Left forelimb (tissue), 1 donor: Measurements from ENCODE around the gene FRMPD4.
"Not testable (repeated sequence)": the region's sequence is repeated elsewhere in the genome, so short reads cannot be mapped to it uniquely, and the experiment has no call there.

Experiments used
- DNase-seq: peaks from one replicate; pipeline ENCODE4 v3.0.0-alpha.2; 2018; ENCODE audit warnings: low spot score

FRMPD4 gene

DNA sequence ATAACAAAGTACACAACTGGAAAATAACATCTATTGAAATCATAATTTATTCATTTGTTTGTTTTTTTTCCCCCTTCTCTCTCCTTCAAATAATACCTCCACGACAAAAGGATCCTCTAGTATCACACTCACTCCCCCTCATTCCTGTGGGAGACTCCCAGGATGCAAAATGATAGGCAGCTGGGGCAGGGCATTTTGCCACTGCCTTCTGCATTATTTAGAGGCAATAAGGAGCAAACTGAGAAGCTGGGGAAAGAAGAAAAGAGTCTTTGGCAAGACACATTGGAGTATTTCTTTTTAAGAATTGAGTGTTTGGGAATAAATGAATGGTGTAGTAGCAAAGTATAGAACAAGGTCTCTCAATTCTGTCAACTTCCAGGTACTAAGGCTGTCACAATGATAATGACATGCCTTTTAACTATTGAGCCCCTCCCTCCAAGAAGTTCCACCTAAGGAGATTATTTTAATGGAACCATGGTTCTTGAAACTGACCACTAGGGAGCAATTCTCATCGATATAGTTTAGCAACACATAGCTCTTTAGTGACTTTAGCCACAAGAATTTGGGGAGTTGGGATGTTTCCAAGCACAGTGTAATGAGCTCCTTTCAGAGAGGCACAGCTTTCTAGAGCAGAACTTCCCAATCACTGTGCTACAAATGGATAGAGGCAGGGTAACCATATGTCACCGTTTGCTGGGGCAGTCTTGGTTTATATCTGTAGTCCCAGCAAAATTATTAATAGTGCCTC is 303.3 kb downstream of the FRMPD4 start:
- no peak for DNase-seq

DNA sequence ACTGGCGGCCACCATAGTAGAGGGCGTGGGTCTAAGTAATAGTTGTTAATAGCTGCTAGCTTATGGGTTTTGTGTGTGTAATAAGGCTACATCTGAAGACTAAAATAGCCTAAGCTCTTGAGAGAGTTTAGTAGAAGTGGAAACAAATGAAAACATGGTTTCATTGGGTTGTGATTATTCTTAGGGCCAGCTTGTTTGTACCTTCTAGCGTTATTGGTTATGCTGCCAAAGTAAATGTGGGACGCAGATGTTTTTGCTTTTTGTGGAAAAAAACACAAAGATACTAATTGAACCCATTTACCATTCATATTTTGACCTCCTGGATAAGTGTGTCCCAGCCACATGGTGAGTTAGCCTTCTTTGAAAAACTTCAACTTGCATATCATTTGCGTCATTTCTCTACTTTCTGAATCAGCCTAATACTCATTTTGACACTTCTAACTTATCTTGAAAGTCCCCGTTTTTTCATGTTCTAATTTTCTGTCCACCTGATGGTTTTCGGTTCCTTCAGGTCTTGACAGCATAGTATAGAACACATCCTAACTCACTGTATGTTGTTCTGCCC is 305.3 kb downstream of the FRMPD4 start:
- no peak for DNase-seq

DNA sequence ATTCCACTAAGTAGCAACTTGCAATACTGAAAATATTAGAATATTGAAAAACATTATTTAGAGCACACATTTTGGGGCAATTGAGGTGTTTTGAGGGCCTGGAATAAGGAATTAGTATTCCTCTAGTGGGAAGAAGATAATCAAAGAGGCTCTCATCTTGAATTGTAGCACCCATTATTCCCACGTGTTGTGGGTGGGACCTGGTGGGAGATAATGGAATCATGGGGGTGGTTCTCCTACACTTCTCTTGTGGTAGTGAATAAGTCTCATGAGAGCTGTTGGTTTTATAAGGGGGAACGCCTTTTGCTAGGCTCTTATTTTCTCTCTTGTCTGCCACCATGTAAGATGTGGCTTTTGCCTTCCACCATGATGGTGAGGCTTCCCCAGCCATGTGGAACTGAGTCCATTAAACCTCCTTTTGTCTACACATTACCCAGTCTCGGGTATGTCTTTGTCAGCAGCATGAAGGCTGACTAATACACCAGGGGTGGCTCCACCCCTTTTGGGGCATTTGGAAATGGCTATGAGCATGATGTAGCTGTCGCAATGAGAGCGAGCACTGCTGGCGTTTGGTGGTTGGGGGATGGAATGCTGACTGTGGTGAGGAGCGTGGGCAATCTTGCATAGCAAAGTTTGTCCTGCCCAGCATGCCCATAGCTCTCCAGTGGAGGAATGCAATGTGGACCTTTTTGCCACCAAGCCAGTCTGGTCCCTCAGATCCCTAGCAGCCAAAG is 308.2 kb downstream of the FRMPD4 start:
- no peak for DNase-seq

DNA sequence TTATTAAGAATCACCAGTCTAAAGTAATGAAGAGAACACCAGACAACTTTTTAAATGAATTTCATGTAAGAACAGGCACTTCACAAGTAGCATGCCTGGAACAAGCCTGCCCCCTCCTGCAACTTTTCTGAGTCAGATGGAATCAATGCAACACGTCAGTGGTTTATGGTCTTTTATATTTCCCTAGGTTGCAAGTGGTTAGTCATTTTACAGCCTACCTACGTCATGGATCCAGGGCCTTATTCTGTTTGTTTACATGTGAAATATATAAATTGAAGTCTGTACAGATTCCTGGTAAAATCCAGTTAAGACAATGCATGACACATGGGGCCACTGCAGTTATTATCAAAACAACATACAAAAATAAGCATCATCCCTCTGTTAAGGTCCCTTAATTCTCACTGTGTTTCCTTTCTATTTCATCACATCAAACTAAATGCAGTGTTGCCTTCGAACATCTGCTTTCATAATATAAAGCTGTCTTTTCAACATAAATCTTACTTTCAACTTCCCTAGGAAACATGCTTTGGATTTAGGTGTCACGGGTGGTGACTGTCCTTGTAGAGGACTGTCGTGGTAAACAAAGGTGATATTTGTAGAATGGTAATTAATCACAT is 309.3 kb downstream of the FRMPD4 start:
- no peak for DNase-seq

DNA sequence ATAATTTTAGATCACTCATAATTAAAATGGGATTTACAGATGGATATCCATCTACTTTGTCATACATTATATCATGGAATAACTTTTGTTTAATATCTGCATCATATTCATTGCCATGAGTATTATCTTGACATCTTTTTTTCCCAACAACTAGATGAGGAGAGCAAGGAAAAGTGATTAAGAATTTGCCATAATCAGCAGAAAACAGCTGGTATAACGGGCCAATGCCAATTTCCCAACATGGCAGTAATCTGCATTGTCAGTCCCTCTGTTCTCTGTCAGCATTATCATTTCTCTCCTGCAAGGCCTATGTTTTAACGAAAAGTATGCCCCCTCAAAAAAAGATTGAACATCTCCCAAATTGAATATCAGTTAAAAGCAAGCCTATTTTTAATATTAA is 314.0 kb downstream of the FRMPD4 start:
- no peak for DNase-seq

DNA sequence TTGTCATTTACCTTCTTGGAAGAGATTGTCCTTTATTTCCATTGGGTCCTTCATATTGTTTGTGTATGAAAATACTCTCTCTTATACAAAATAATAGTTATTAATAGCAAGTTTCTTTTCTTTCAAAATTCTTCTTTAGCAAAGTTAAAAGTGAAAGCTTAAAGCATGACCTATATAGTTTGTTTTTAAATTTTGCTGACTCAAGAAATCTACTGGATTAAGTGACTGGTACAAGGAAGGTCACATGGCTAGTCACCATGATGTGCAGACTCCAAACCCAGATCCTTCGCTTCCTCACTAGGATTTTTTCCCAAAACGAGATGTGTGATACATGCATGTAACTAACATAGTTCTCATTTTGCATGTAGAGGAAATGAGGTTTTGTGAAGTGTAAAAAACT is 322.7 kb downstream of the FRMPD4 start:
- no peak for DNase-seq

DNA sequence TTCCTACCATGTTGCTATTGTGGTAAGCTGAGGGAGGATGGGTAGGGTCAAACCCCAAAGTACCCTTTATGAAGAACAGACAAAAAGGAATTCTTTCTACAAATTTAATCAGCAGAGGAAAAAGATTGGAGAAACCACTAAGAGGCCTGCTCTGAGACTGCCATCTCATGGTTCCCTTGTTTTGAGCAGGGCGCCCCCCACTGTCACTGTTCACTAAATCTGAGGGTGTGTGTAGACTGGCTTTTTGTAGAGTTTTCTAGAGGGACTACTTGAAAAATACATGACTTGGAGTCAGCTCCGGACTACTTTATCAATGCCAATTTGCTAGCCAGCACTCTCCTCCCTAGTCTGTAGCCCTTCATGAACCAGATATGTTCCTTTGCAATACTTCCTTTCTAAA is 324.8 kb downstream of the FRMPD4 start:
- no peak for DNase-seq

DNA sequence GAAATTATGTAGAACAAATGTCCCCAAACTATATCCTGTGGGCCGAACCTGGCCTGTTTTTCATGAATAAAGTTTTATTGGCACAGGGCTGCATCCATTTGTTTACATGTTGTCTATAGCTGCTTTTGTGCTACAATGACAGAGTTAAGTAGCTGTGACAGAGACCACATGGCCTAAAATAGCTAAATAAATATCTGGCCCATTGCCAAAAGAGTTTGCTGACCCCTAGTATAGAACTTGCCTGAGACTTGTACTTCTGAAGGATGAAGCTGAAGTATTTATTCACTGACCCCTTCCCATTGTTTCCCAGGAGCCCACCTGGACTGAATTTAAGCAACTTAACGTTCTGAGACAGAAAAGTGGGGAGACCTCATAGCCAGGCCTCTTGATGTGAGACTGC is 325.6 kb downstream of the FRMPD4 start:
- DNase-seq, result no peak

DNA sequence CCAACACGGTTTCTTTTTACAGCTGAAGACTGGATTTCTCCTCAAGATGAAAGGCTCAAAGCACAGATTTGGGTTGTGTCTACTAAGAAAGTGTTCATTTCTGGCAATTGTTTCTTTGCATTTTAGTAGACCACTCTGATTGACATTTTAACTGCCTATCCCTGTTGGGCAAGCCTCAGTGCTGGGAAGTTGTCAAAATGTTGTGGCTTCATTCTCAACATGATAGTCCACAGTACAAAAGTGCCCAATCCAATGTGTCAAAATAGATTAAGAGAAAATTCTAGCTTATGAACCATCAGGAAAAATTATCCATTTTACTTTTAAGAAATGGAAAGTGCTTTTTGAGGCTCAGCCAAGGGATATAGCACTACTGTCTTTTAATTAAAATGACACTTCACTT is 329.0 kb downstream of the FRMPD4 start:
- no peak for DNase-seq

DNA sequence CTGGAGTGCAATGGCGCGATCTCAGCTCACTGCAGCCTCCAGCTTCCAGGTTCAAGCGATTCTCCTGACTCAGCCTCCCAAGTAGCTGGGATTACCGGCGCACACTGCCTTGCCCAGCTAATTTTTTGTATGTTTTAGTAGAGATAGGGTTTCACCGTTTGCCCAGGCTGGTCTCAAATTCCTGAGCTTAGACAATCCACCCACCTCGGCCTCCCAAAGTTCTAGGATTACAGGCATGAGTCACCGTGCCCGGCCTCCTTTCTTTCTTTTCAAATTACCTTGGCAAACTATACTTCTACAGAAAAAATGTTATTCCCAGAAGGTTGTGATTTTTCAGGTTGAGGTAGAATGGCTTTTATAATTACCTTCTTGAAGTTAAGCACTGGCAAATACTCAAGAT is 331.0 kb downstream of the FRMPD4 start:
- DNase-seq, result no peak

DNA sequence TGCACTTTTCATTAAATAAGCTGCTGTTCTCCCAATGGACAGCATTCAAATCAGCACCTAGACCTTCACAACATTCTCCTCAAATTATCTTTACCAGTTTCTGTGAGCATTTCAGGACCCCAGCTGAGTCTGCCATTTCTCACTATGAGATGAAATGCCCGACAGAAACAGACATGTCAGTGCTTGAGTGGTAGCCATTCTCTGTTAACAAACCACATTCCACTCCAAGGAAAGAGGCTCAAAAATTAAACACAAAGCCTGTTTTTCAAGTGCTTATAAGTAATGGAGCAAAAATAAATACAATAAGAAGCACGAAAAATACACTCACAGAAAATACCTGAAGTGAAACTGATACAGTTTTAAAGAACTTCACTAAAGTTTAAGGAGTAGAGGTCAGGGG is 332.8 kb downstream of the FRMPD4 start:
- DNase-seq, result no peak

DNA sequence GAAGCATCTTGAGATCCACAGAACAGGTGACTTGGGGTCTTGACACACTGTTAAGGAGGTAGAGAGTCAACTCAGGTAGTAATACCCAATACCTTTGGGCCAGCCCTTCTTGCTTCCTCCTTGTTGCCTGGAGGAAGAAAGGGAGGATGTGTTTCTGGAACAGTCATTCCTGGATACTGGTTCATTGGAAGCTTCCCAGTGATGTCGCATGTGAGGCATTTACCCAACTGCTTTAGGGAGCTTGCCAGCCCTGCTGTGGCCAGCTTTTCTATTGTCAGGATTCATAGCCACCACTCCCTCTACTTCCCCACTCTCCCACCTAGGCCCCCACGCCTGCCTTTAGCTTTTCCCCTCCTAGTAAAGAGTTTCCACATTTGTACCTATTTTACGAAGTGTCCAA is 342.7 kb downstream of the FRMPD4 start:
- no peak for DNase-seq

DNA sequence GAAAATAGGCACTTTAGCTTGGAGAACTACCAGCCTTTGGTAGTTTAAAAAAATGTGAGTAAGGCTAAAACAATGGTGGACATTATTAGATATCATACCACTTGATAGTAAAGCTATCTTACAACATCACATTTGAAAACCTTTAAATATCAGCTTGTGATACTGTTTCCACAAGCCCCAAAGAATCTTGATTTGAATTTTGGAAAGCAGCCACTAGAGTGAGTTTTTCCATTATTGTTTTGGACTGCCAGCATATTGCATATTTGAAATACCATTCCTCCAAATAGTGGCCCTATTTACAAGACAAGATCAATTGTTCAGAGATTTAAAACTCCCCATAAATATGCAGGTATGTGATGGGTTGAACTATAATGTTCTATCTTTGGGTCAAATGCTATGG is 349.9 kb downstream of the FRMPD4 start:
- DNase-seq, result no peak

DNA sequence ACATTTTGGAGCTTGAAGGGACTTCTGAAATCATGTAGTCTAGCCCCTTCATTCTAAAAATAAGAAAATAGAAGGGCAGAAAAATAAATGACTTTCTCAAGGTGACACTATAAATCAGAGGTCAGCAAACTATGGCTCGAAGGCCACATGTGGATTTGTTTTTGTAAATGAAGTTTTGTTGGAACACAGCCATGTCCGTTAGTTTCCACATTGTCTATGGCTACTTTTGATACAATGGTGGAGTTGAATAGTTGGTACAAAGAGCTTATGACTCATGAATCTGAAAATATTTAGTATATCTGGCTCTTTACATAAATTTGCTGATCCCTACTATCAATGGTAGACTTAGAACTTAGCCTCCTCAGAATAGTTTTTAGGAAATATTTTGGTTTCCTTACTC is 350.5 kb downstream of the FRMPD4 start:
- no peak for DNase-seq

DNA sequence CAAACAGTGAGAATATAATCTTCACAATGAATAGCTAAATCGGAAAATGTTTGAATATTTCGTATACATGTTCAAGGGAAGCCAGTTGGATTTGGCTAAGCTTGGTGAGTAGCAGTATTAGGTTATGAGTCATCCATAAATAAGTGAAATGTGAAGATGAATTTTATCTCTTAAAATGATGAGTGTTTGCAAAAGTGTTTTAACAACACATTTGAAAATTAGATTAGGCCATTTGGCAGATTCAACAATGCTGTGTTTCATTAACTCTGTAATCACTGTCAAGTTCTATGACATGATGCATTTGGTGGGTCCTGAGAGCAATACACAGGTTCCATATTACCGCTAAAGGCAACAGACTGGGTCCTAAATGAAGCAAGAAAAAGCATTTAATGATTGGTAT is 351.1 kb downstream of the FRMPD4 start:
- DNase-seq, result no peak

DNA sequence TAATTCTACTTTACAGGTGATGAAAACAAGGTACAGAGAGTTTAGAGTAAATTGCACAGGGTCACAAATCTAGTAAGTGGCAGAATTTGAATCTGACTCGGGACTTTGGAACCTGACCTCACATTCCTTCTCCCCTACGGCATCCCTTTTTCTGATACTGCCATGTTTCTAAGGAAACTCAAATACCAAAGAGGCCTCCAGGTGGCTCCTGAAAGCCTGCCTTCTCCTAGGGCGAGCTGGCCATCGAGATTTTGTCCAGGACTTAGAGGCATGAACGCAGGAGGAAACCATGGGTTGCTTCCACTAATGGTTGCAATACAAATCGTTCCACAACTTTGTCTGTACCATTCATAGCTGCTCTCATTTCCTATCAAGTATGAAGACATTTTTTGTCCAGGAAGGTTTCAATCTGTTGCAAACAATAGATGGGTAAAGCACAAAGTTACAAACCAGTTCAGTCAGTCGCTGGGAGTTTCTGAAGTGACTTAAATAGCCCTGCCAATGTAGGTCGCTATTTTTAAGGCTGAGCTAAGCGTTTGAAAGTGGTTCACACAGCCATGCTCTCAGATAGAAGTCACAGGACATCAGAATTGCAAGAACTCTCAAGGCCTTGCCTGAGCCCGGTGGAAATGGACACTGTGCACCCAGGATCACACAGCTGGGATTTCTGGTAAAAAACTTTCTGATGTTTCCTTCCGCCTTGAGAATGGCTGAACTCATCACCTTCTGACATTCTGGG is 356.3 kb downstream of the FRMPD4 start:
- no peak for DNase-seq

DNA sequence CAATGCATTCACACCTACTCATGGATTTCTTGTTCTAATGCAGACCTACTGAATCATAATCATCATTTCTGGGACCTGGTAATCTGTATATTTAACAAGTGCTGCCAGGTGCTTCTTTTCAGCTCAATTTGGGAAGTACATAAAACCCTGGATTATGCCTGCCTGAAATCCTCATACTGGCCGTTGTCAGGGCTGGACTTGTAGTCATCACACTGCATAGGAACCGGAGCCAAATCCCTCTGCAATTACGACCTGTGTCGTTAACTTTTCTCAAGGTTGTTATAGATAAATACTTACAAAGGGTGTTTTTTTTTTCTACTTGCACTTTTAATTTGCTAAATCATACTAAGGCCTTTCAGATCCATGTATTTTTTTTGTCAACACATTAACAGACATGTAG is 358.1 kb downstream of the FRMPD4 start:
- DNase-seq, result no peak

DNA sequence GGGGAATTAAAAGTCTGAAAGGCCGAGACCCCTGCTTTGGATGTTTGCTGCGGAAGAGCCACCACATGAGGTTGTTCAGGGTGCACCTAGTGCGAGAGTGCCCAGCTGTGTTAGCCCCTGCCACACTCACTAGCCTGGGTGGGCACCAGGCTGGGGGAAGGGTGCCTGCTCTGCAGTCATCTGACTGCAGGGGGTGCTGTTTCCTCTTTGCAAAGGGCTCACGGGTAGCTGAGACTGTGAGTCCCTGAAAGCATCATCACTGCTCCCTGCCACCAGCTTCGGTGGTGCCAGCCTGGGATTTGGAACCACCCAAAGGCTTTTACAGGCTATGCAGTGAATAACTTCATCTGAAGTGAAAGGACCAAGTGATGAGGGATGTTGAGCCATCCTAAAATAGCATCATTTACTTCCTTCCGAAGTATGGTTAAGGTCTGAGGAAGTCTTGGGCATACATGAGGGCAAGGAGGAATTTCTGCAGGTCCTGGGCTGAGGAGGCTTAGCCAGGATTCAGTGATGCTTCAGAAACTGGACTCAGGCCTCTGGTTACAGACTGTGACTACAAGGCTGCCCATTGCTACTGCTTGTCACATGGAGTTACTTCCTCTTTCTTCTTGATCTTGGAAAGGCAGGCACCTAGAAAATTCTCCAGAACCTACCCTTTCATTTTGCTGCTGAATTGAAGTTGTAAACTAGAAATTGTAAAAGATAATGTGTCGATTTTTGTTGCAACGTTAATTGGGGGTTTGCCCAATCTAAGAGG is 359.7 kb downstream of the FRMPD4 start:
- no peak for DNase-seq

DNA sequence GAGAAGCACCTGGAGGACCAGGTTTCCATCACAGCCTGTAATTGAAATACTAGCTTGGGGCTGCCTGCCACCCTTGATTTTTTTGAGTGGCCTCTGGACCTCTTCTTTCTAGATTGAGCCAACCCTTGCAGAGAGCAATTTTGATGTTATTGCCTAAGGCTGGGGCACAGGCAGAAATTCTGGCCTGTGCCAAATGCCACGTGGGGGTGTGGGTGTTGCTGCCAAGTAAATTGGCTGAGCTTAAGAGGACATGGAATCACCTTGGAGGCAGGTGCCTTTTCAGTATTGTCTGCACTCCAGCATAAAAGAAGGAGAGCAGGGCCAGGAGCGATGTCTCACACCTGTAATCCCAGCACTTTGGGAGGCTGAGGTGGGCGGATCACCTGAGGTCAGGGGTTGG is 366.9 kb downstream of the FRMPD4 start:
- DNase-seq, result no peak

DNA sequence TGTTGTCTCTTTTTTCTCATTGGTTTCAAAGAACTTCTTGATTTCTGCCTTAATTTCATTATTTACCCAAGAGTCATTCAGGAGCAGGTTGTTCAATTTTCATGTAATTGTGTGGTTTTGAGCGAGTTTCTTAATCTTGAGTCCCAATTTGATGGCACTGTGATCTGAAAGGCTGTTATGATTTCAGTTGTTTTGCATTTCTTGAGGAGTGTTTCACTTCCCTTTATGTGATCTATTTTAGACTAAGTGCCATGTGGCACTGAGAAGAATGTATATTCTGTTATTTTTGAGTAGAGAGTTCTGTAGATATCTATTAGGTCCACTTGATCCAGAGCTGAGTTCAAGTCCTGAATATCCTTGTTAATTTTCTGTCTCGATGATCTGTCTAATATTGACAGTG is 377.1 kb downstream of the FRMPD4 start:
- not testable (repeated sequence) for DNase-seq

DNA sequence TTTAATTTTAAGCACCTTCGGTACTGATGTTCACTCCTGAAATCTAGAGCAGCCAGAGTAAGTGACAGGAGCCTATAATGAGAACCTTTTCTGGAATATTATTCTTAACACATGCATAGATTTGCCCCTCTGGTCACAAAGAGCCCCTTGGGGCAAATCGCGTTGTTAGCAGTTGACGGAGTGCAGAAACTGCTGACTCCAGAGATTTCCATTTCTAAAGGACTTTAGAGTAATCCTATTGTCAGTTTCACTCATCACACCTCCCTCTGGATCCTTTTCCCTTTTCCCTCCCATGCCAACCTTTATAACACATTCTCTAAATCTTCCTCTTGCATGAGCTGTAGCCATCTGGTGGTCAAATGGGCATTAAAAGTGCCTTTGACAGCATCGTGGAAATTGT is 388.0 kb downstream of the FRMPD4 start:
- no peak for DNase-seq

DNA sequence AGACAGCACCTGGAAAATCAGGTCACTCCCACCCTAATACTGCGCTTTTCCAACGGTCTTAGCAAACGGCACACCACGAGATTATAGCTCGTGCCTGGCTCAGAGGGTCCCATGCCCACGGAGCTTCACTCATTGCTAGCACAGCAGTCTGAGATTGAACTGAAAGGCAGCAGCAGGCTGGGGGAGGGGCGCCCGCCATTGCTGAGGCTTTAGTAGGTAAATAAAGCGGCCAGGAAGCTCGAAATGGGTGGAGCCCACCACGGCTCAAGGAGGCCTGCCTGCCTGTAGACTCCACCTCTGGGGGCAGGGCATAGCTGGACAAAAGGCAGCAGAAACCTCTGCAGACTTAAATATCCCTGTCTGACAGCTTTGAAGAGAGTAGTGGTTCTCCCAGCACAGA is 399.8 kb downstream of the FRMPD4 start:
- not testable (repeated sequence) for DNase-seq
